Activated naive CD8-positive, alpha-beta T cell treated with anti-CD3 and anti-CD28 coated beads, Interleukin-2, amount 10 ng/mL, durations not matched to agents 7 days and 5 days (primary cell): ENCODE measurements around the gene DOK1. TPM values are rescaled to one million over a fixed set of nuclear protein-coding genes. Genes with fewer than 3 reads are reported as not detected.
"Not testable (repeated sequence)": the region's sequence is repeated elsewhere in the genome, so short reads cannot be mapped to it uniquely, and the experiment has no call there.

ENCODE experiments used
- ATAC-seq: fragments of 150-1000 bp; cut with Tn5 transposase; one replicate; pipeline ENCODE4 v1.10.0; 2021; ENCODE audit warnings: low read depth, moderate library complexity
- POLR2A ChIA-PET: fragments of 350-600 bp; sonication (Branson Sonifier 250); formaldehyde crosslinking; loops from one replicate; lab custom pipeline; 2021; ENCODE audit warnings: antibody characterized with exemption; lab: Charles Lee
- DNase-seq: peaks from one replicate; pipeline ENCODE4 v3.0.0; 2021
- H3K27ac Mint-ChIP-seq: one replicate; pipeline ENCODE4 v1.8.0; 2022; ENCODE audit warnings: mild to moderate bottlenecking, mixed read lengths
- H3K27me3 Mint-ChIP-seq: one replicate; pipeline ENCODE4 v1.8.0; 2022; ENCODE audit warnings: mild to moderate bottlenecking, moderate library complexity, mixed read lengths
- H3K36me3 Mint-ChIP-seq: one replicate; pipeline ENCODE4 v1.8.0; 2021; ENCODE audit warnings: mild to moderate bottlenecking, mixed read lengths
- H3K4me1 Mint-ChIP-seq: one replicate; pipeline ENCODE4 v1.8.0; 2021; ENCODE audit warnings: mixed read lengths
- H3K4me3 Mint-ChIP-seq: one replicate; pipeline ENCODE4 v1.8.0; 2022; ENCODE audit warnings: mild to moderate bottlenecking, moderate library complexity, mixed read lengths
- H3K9me3 Mint-ChIP-seq: one replicate; pipeline ENCODE4 v1.8.0; 2021; ENCODE audit warnings: mixed read lengths
- total RNA-seq, 2 experiments: library from RNA; stranded (reverse); gene quantifications; one replicate each; pipeline ENCODE4 v1.2.3, GENCODE V29; 2021

The DOK1 gene
- total RNA-seq, 2 experiments from 2014 or later = 37.7 to 38.3 TPM

GRCh38 chr2:74556159-74556558 lies 1.6 kb downstream of the DOK1 start:
- Mint-ChIP-seq H3K36me3 (peaks cover 10% of the 10 kb centered on the region), H3K27me3 (peaks cover 8% of the 10 kb centered on the region), H3K27ac (no peak overlapping the region), H3K4me3 (peak overlapping the region; percentile 95), H3K4me1 (peaks cover 23% of the 10 kb centered on the region), H3K9me3 (no peaks in the 10 kb centered on the region)
- no peak for DNase-seq
- POLR2A ChIA-PET = interaction anchor here (1.7 kb wide), 2 partner anchors 11 to 29 kb away, joined by 5 to 7 read pairs; no protein-coding TSS in a partner anchor
- no peak for ATAC-seq

- Mint-ChIP-seq H3K4me1 (peaks cover 21% of the 10 kb centered on the region), H3K4me3 (no peak overlapping the region), H3K27ac (no peak overlapping the region), H3K9me3 (no peaks in the 10 kb centered on the region), H3K27me3 (peaks cover 7% of the 10 kb centered on the region), H3K36me3 (peaks cover 10% of the 10 kb centered on the region)
- DNase-seq (no peak), ATAC-seq (no peak)
- POLR2A ChIA-PET = interaction anchor here (1.7 kb wide), 1 partner anchor 10 kb away, joined by 5 read pairs; no protein-coding TSS in a partner anchor
Observed at GRCh38 chr2:74556831-74557370, 2.4 kb downstream of the DOK1 start.

GRCh38 chr2:74558284-74559230 lies 4.0 kb downstream of the DOK1 start:
- no peak for DNase-seq
- Mint-ChIP-seq H3K27ac (no peak overlapping the region), H3K4me3 (no peak overlapping the region), H3K4me1 (peaks cover 21% of the 10 kb centered on the region), H3K9me3 (no peaks in the 10 kb centered on the region), H3K36me3 (peaks cover 10% of the 10 kb centered on the region), H3K27me3 (peaks cover 7% of the 10 kb centered on the region)
- POLR2A ChIA-PET = interaction anchor here (1.0 to 2.2 kb wide), 4 partner anchors 9 to 76 kb away, joined by 3 to 7 read pairs (median 6); partner anchors contain the start of genes CCDC142 and TTC31
- ATAC-seq = no peak

- POLR2A ChIA-PET = no interaction called here
- no peak overlapping the region for H3K27ac Mint-ChIP-seq
- no peak overlapping the region for H3K4me3 Mint-ChIP-seq
- H3K9me3 Mint-ChIP-seq = no peaks in the 10 kb centered on the region
- no peak for ATAC-seq
- DNase-seq = no peak
- peaks cover 7% of the 10 kb centered on the region for H3K27me3 Mint-ChIP-seq
- H3K36me3 Mint-ChIP-seq = peaks cover 10% of the 10 kb centered on the region
- peaks cover 18% of the 10 kb centered on the region for H3K4me1 Mint-ChIP-seq
Observed at GRCh38 chr2:74559912-74560311, 5.4 kb downstream of the DOK1 start.

- Mint-ChIP-seq H3K27me3 (peaks cover 7% of the 10 kb centered on the region), H3K36me3 (peaks cover 10% of the 10 kb centered on the region), H3K4me3 (no peak overlapping the region), H3K9me3 (no peaks in the 10 kb centered on the region), H3K27ac (no peak overlapping the region), H3K4me1 (peaks cover 18% of the 10 kb centered on the region)
- POLR2A ChIA-PET = no interaction called here
- ATAC-seq (no peak), DNase-seq (no peak)
Observed at GRCh38 chr2:74560591-74560990, 6.1 kb downstream of the DOK1 start.

GRCh38 chr2:74561022-74561421 lies 6.5 kb downstream of the DOK1 start:
- Mint-ChIP-seq H3K36me3 (peaks cover 10% of the 10 kb centered on the region), H3K4me1 (peaks cover 20% of the 10 kb centered on the region)
- ATAC-seq, DNase-seq, H3K27me3 Mint-ChIP-seq, H3K4me3 Mint-ChIP-seq, H3K27ac Mint-ChIP-seq, POLR2A ChIA-PET, H3K9me3 Mint-ChIP-seq: not testable (repeated sequence)

- ATAC-seq = no peak
- no peak overlapping the region for H3K27ac Mint-ChIP-seq
- no peak overlapping the region for H3K4me3 Mint-ChIP-seq
- H3K27me3 Mint-ChIP-seq = peaks cover 7% of the 10 kb centered on the region
- H3K36me3 Mint-ChIP-seq = peaks cover 3% of the 10 kb centered on the region
- no peaks in the 10 kb centered on the region for H3K9me3 Mint-ChIP-seq
- DNase-seq = no peak
- H3K4me1 Mint-ChIP-seq = peaks cover 24% of the 10 kb centered on the region
- POLR2A ChIA-PET = no interaction called here
Observed at GRCh38 chr2:74562126-74562775, 7.7 kb downstream of the DOK1 start.

GRCh38 chr2:74564222-74564621 lies 9.7 kb downstream of the DOK1 start:
- POLR2A ChIA-PET = no interaction called here
- H3K9me3 Mint-ChIP-seq = no peaks in the 10 kb centered on the region
- DNase-seq (no peak), ATAC-seq (no peak)
- H3K36me3 Mint-ChIP-seq = no peaks in the 10 kb centered on the region
- H3K27me3 Mint-ChIP-seq = peaks cover 7% of the 10 kb centered on the region
- H3K4me1 Mint-ChIP-seq = peaks cover 35% of the 10 kb centered on the region
- H3K4me3 Mint-ChIP-seq = no peak overlapping the region
- no peak overlapping the region for H3K27ac Mint-ChIP-seq

GRCh38 chr2:74566076-74566753 lies 11.7 kb downstream of the DOK1 start:
- Mint-ChIP-seq H3K36me3 (no peaks in the 10 kb centered on the region), H3K27me3 (peaks cover 4% of the 10 kb centered on the region), H3K27ac (peak overlapping the region; percentile 56), H3K9me3 (no peaks in the 10 kb centered on the region), H3K4me3 (peak overlapping the region; percentile 19), H3K4me1 (peaks cover 31% of the 10 kb centered on the region)
- ATAC-seq = no peak
- POLR2A ChIA-PET = interaction anchor here (0.7 to 1.5 kb wide), 2 partner anchors 9 to 13 kb away, joined by 3 to 5 read pairs; partner anchors contain the start of gene LOXL3
- DNase-seq = no peak

- Mint-ChIP-seq H3K27me3 (peaks cover under 1% of the 10 kb centered on the region), H3K9me3 (no peaks in the 10 kb centered on the region), H3K4me1 (peaks cover 30% of the 10 kb centered on the region), H3K4me3 (peak overlapping the region; percentile 19), H3K36me3 (no peaks in the 10 kb centered on the region), H3K27ac (peak overlapping the region; percentile 56)
- POLR2A ChIA-PET = interaction anchor here (0.7 to 2.2 kb wide), 4 partner anchors 8 to 51 kb away, joined by 3 to 6 read pairs (median 4); partner anchors contain the start of gene LOXL3
- ATAC-seq (peak; percentile 18), DNase-seq (no peak)
Observed at GRCh38 chr2:74566754-74567085, 12.2 kb downstream of the DOK1 start.

- H3K27me3 Mint-ChIP-seq = no peaks in the 10 kb centered on the region
- H3K4me1 Mint-ChIP-seq = peaks cover 23% of the 10 kb centered on the region
- no peak overlapping the region for H3K27ac Mint-ChIP-seq
- no peaks in the 10 kb centered on the region for H3K9me3 Mint-ChIP-seq
- no peak overlapping the region for H3K4me3 Mint-ChIP-seq
- no peaks in the 10 kb centered on the region for H3K36me3 Mint-ChIP-seq
- no peak for ATAC-seq
- DNase-seq = no peak
- POLR2A ChIA-PET = interaction anchor here (1.2 to 2.2 kb wide), 3 partner anchors 10 to 52 kb away, joined by 3 to 6 read pairs (median 5); no protein-coding TSS in a partner anchor
Observed at GRCh38 chr2:74567881-74568280, 13.4 kb downstream of the DOK1 start.

GRCh38 chr2:74569686-74570085 lies 15.2 kb downstream of the DOK1 start:
- POLR2A ChIA-PET = interaction anchor here (0.7 kb wide), 1 partner anchor 16 kb away, joined by 3 read pairs; the partner anchor contains the start of gene LOXL3
- H3K27ac Mint-ChIP-seq = no peak overlapping the region
- ATAC-seq = no peak

More at GRCh38 chr2:74569686-74570085, 15.2 kb downstream of the DOK1 start:
- H3K27me3 Mint-ChIP-seq = no peaks in the 10 kb centered on the region
- no peak for DNase-seq
- H3K4me1 Mint-ChIP-seq = peaks cover 36% of the 10 kb centered on the region
- H3K9me3 Mint-ChIP-seq = peaks cover 2% of the 10 kb centered on the region
- H3K4me3 Mint-ChIP-seq = no peak overlapping the region
- H3K36me3 Mint-ChIP-seq = peaks cover 2% of the 10 kb centered on the region
